ENCODE results near the gene ECE1.

DNA sequence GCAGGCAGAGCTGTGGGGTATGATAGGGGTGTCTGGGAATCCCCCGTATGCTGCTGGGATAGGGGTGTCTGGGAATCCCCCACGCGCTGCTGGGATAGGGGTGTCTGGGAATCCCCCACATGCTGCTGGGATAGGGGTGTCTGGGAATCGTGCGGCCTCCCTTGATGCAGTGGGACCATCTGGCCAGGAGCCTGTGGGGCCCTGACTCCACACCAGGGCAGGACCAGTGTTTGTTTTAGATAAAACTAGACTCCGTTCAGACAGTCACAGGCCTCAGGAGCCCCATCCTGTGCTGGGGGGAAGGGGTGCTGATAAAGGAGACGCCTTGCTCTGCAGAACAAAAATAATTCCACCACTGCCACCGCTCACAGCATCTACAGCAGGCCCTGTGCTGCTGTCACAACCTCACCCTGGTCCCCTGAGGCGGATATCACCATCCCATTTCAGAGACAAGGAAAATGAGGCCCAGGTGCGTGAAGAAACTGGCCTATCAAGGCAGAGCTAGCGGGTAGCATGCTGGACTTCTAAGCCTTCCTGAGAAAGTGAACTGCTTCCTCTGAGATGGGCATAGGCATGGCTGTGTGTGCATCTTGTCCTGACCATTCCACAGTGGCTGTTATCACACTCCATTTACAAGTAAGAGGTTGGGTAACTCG is 24.0 kb downstream of the ECE1 start:
- TF ChIP-seq RAD51 (IDR thresholded peaks at IDR 0.05), result no peak
- no peak for TF ChIP-seq POLR2AphosphoS5 (IDR thresholded peaks at IDR 0.05; ENCODE audit: low read length)
- TF ChIP-seq, protein P1, sequence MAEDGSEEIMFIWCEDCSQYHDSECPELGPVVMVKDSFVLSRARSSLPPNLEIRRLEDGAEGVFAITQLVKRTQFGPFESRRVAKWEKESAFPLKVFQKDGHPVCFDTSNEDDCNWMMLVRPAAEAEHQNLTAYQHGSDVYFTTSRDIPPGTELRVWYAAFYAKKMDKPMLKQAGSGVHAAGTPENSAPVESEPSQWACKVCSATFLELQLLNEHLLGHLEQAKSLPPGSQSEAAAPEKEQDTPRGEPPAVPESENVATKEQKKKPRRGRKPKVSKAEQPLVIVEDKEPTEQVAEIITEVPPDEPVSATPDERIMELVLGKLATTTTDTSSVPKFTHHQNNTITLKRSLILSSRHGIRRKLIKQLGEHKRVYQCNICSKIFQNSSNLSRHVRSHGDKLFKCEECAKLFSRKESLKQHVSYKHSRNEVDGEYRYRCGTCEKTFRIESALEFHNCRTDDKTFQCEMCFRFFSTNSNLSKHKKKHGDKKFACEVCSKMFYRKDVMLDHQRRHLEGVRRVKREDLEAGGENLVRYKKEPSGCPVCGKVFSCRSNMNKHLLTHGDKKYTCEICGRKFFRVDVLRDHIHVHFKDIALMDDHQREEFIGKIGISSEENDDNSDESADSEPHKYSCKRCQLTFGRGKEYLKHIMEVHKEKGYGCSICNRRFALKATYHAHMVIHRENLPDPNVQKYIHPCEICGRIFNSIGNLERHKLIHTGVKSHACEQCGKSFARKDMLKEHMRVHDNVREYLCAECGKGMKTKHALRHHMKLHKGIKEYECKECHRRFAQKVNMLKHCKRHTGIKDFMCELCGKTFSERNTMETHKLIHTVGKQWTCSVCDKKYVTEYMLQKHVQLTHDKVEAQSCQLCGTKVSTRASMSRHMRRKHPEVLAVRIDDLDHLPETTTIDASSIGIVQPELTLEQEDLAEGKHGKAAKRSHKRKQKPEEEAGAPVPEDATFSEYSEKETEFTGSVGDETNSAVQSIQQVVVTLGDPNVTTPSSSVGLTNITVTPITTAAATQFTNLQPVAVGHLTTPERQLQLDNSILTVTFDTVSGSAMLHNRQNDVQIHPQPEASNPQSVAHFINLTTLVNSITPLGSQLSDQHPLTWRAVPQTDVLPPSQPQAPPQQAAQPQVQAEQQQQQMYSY (CRISPR knock-in tag; IDR thresholded peaks at IDR 0.05), result no peak
- TF ChIP-seq HDAC6 (IDR thresholded peaks at IDR 0.05; ENCODE audit: unreplicated experiment), result no peak
- no peak for TF ChIP-seq POLR2A (IDR thresholded peaks at IDR 0.05; ENCODE audit: low read depth, low read length)
- no peak for TF ChIP-seq ZNF24 (IDR thresholded peaks at IDR 0.05)
- TF ChIP-seq, protein P2, sequence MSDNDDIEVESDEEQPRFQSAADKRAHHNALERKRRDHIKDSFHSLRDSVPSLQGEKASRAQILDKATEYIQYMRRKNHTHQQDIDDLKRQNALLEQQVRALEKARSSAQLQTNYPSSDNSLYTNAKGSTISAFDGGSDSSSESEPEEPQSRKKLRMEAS (IDR thresholded peaks at IDR 0.05; ENCODE audit: low read depth, low read length), result no peak
- TF ChIP-seq JUND (IDR thresholded peaks at IDR 0.05; ENCODE audit: low read depth, low read length), result no peak
- TF ChIP-seq ATF7 (IDR thresholded peaks at IDR 0.05; ENCODE audit: low read depth), result no peak
- no peak for TF ChIP-seq ZNF384 (IDR thresholded peaks at IDR 0.05; ENCODE audit: borderline replicate concordance, low read depth, low read length)

Data from GM12878 (cell line).